Measurements from ENCODE around the gene IL6R.

DNA sequence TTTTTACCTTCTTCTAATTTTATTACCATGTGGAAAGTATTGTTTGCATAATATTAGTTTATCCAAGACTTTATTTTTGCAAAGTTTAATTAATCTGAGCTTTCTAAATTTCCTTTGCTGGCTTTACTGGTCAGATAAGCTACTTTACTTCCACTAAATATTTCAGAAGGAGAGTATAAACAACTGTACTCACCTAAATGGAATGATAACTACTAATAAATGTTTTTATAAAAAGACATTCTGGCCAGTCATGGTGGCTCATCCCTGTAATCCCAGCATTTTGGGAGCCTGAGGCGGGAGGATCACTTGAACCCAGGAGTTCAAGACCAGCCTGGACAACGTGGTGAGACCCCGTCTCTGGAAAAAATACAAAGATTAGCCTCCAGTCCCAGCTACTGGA, 43.8 kb upstream of the IL6R start:
- TF ChIP-seq, protein P1, sequence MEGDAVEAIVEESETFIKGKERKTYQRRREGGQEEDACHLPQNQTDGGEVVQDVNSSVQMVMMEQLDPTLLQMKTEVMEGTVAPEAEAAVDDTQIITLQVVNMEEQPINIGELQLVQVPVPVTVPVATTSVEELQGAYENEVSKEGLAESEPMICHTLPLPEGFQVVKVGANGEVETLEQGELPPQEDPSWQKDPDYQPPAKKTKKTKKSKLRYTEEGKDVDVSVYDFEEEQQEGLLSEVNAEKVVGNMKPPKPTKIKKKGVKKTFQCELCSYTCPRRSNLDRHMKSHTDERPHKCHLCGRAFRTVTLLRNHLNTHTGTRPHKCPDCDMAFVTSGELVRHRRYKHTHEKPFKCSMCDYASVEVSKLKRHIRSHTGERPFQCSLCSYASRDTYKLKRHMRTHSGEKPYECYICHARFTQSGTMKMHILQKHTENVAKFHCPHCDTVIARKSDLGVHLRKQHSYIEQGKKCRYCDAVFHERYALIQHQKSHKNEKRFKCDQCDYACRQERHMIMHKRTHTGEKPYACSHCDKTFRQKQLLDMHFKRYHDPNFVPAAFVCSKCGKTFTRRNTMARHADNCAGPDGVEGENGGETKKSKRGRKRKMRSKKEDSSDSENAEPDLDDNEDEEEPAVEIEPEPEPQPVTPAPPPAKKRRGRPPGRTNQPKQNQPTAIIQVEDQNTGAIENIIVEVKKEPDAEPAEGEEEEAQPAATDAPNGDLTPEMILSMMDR (IDR thresholded peaks at IDR 0.05; ENCODE audit: insufficient read depth, low read depth, low read length): no peak
- TF ChIP-seq EZH2 (IDR thresholded peaks at IDR 0.05; ENCODE audit: insufficient read depth, low read length): no peak

All from astrocyte (in vitro differentiated cells and primary cell).